Central memory CD4-positive, alpha-beta T cell (primary cell): ENCODE results near the gene ARPP19.

ENCODE experiments used
- DNase-seq: peaks from one replicate; pipeline ENCODE4 v3.0.0; 2022

Gene ARPP19

GRCh38 chr15:52511084-52511483, 57.7 kb downstream of the ARPP19 start:
- no peak for DNase-seq

GRCh38 chr15:52509500-52510245, 59.2 kb downstream of the ARPP19 start:
- no peak for DNase-seq

- no peak for DNase-seq
These were observed 62.3 kb downstream of the ARPP19 start for GRCh38 chr15:52506549-52506948.

GRCh38 chr15:52505151-52505550, 63.7 kb downstream of the ARPP19 start:
- no peak for DNase-seq

GRCh38 chr15:52503788-52504496, 64.9 kb downstream of the ARPP19 start:
- no peak for DNase-seq

- DNase-seq = no peak
These were observed 66.2 kb downstream of the ARPP19 start for GRCh38 chr15:52502608-52503007.

- no peak for DNase-seq
These were observed 69.3 kb downstream of the ARPP19 start for GRCh38 chr15:52499506-52499905.

GRCh38 chr15:52498706-52499105, 70.1 kb downstream of the ARPP19 start:
- DNase-seq = no peak
